ENCODE results near the gene YWHAB.

GRCh38 chr20:44900231-44900854, 14.8 kb downstream of the YWHAB start:
- TF ChIP-seq CTCF (conservative IDR thresholded peaks at IDR 0.05; ENCODE audit: low read depth, low read length), result no peak
- TF ChIP-seq POLR2A (IDR thresholded peaks at IDR 0.05; ENCODE audit: low read depth, low read length), result no peak
- no peak for TF ChIP-seq MXI1 (IDR thresholded peaks at IDR 0.05; ENCODE audit: borderline replicate concordance, low read depth, low read length)
- no peak for TF ChIP-seq RAD21 (IDR thresholded peaks at IDR 0.05; ENCODE audit: low read length)
- TF ChIP-seq SMC3 (IDR thresholded peaks at IDR 0.05; ENCODE audit: low read depth, low read length), result no peak
- no peak for TF ChIP-seq NFE2L2 (IDR thresholded peaks at IDR 0.05; ENCODE audit: low read depth, low read length)

Measured in IMR-90 (cell line).